WTC11 (cell line): ENCODE measurements around the gene ENTHD1. TPM values are rescaled to one million over a fixed set of nuclear protein-coding genes. Genes with fewer than 3 reads are reported as not detected.

ENCODE experiments used
- ATF6 ChIP-seq: sonication (generic); formaldehyde crosslinking; IDR thresholded peaks from 2 replicates; pipeline ENCODE4 v1.8.1; 2023; ENCODE audit warnings: mild to moderate bottlenecking, missing genetic modification reagents
- CDX4 ChIP-seq: fragments of 250-450 bp; sonication (Bioruptor Pico); IDR thresholded peaks from 2 replicates; pipeline ENCODE4 v1.9.0; 2021; ENCODE audit warnings: moderate library complexity, mild to moderate bottlenecking, inconsistent platforms, borderline replicate concordance
- CTCF ChIP-seq: fragments of 200-600 bp; IDR thresholded peaks from 2 replicates; pipeline ENCODE4 v1.8.0; 2022; ENCODE audit warnings: antibody characterized with exemption
- E2F4 ChIP-seq: sonication (generic); formaldehyde crosslinking; IDR thresholded peaks from 2 replicates; pipeline ENCODE4 v1.8.1; 2022; ENCODE audit warnings: low read depth, mild to moderate bottlenecking, moderate library complexity, missing genetic modification reagents, borderline replicate concordance
- E2F5 ChIP-seq: sonication (generic); formaldehyde crosslinking; IDR thresholded peaks from 2 replicates; pipeline ENCODE4 v1.8.1; 2022; ENCODE audit warnings: mild to moderate bottlenecking, moderate library complexity, missing genetic modification reagents
- EMX1 ChIP-seq: fragments of 250-450 bp; sonication (Bioruptor Pico); IDR thresholded peaks from 2 replicates; pipeline ENCODE4 v1.8.0; 2021; ENCODE audit warnings: mild to moderate bottlenecking
- ERG ChIP-seq: fragments of 250-450 bp; sonication (Bioruptor Pico); IDR thresholded peaks from 2 replicates; pipeline ENCODE4 v1.8.0; 2021; ENCODE audit warnings: mild to moderate bottlenecking
- ETV6 ChIP-seq: sonication (generic); formaldehyde crosslinking; IDR thresholded peaks from 2 replicates; pipeline ENCODE4 v1.8.1; 2022; ENCODE audit warnings: mild to moderate bottlenecking, missing genetic modification reagents
- FOXK1 ChIP-seq: sonication (generic); formaldehyde crosslinking; IDR thresholded peaks from 2 replicates; pipeline ENCODE4 v1.8.0; 2022; ENCODE audit warnings: mild to moderate bottlenecking, moderate library complexity, missing genetic modification reagents
- GABPB1 ChIP-seq: sonication (generic); formaldehyde crosslinking; IDR thresholded peaks from 2 replicates; pipeline ENCODE4 v1.8.1; 2023; ENCODE audit warnings: mild to moderate bottlenecking, missing genetic modification reagents
- GTF2I ChIP-seq: fragments of 250-450 bp; sonication (Bioruptor Pico); conservative IDR thresholded peaks from 2 replicates; pipeline ENCODE4 v1.4.0; 2021; ENCODE audit warnings: mild to moderate bottlenecking
- JAZF1 ChIP-seq: fragments of 250-450 bp; sonication (Bioruptor Pico); IDR thresholded peaks from 2 replicates; pipeline ENCODE4 v1.9.0; 2021; ENCODE audit warnings: moderate library complexity, mild to moderate bottlenecking, inconsistent platforms
- MXD4 ChIP-seq: fragments of 250-450 bp; sonication (Bioruptor Pico); IDR thresholded peaks from 2 replicates; pipeline ENCODE4 v1.8.0; 2021; ENCODE audit warnings: mild to moderate bottlenecking, moderate library complexity, borderline replicate concordance
- MYBL2 ChIP-seq: sonication (generic); formaldehyde crosslinking; IDR thresholded peaks from 2 replicates; pipeline ENCODE4 v1.8.1; 2023; ENCODE audit warnings: mild to moderate bottlenecking, moderate library complexity, missing genetic modification reagents
- NR3C1 ChIP-seq: sonication (generic); formaldehyde crosslinking; conservative IDR thresholded peaks from 2 replicates; pipeline ENCODE4 v1.8.1; 2023; ENCODE audit warnings: low read depth, mild to moderate bottlenecking, missing genetic modification reagents
- OVOL2 ChIP-seq: fragments of 250-450 bp; sonication (Bioruptor Pico); IDR thresholded peaks from 2 replicates; pipeline ENCODE4 v1.9.0; 2021; ENCODE audit warnings: mild to moderate bottlenecking, borderline replicate concordance
- PREB ChIP-seq: sonication (generic); formaldehyde crosslinking; IDR thresholded peaks from 2 replicates; pipeline ENCODE4 v1.8.1; 2022; ENCODE audit warnings: mild to moderate bottlenecking, missing genetic modification reagents, moderate library complexity, borderline replicate concordance
- PRRX2 ChIP-seq: fragments of 250-450 bp; sonication (Bioruptor Pico); IDR thresholded peaks from 2 replicates; pipeline ENCODE4 v1.8.0; 2021; ENCODE audit warnings: mild to moderate bottlenecking
- STAT6 ChIP-seq: sonication (generic); formaldehyde crosslinking; conservative IDR thresholded peaks from 2 replicates; pipeline ENCODE4 v1.8.1; 2023; ENCODE audit warnings: mild to moderate bottlenecking, low read depth, missing genetic modification reagents, moderate library complexity
- ZNF121 ChIP-seq: sonication (generic); formaldehyde crosslinking; IDR thresholded peaks from 2 replicates; pipeline ENCODE4 v1.8.0; 2023; ENCODE audit warnings: missing genetic modification reagents
- ZNF423 ChIP-seq: fragments of 250-450 bp; sonication (Bioruptor Pico); IDR thresholded peaks from 2 replicates; pipeline ENCODE4 v2.1.2; 2022; ENCODE audit warnings: mild to moderate bottlenecking, moderate library complexity
- ZNF425 ChIP-seq: fragments of 250-450 bp; sonication (Bioruptor Pico); conservative IDR thresholded peaks from 2 replicates; pipeline ENCODE4 v1.9.0; 2021; ENCODE audit warnings: mild to moderate bottlenecking
- ZSCAN18 ChIP-seq: fragments of 250-450 bp; sonication (Bioruptor Pico); IDR thresholded peaks from 2 replicates; pipeline ENCODE4 v2.1.2; 2022; ENCODE audit warnings: mild to moderate bottlenecking, moderate library complexity
- total RNA-seq: library from RNA; stranded (reverse); gene quantifications from 3 replicates; pipeline ENCODE4 v1.2.3, GENCODE V29; 2021

ENTHD1 gene
- total RNA-seq, 1 experiment from 2014 or later: not detected

GRCh38 chr22:39932918-39933649 is 39.5 kb upstream of the ENTHD1 start (continued):
- no peak for TF ChIP-seq GABPB1 (CRISPR knock-in tag)
- peak; percentile 23; the same call in 1 of the 2 replicates for TF ChIP-seq ZNF423
- no peak for TF ChIP-seq PRRX2 (CRISPR knock-in tag)
- no peak for TF ChIP-seq ATF6
- peak; percentile 68; the same call in 1 of the 2 replicates for TF ChIP-seq GTF2I (CRISPR knock-in tag)
- TF ChIP-seq E2F4: no peak
- TF ChIP-seq CTCF: peak; percentile 97
- no peak for TF ChIP-seq EMX1 (CRISPR knock-in tag)
- peak; percentile 11; the same call in 1 of the 2 replicates for TF ChIP-seq ETV6 (CRISPR knock-in tag)
- no peak for TF ChIP-seq ZNF425 (CRISPR knock-in tag)
- no peak for TF ChIP-seq FOXK1
- no peak for TF ChIP-seq NR3C1 (CRISPR knock-in tag)
- TF ChIP-seq MYBL2 (CRISPR knock-in tag): no peak
- no peak for TF ChIP-seq ZNF121 (CRISPR knock-in tag)
- TF ChIP-seq CDX4 (CRISPR knock-in tag): no peak
- TF ChIP-seq ZSCAN18 (CRISPR knock-in tag): no peak
- no peak for TF ChIP-seq OVOL2 (CRISPR knock-in tag)
- TF ChIP-seq PREB (CRISPR knock-in tag): no peak
- TF ChIP-seq ERG (CRISPR knock-in tag): no peak
- no peak for TF ChIP-seq STAT6
- no peak for TF ChIP-seq MXD4
- TF ChIP-seq JAZF1: no peak
- no peak for TF ChIP-seq E2F5 (CRISPR knock-in tag)
